Neural progenitor cell (in vitro differentiated cells): ENCODE results near the gene ITIH5. TPM values are rescaled to one million over a fixed set of nuclear protein-coding genes. Genes with fewer than 3 reads are reported as not detected.

Experiments
- DNase-seq: peaks from one replicate; pipeline ENCODE4 v3.0.0-alpha.2; 2016; ENCODE audit warnings: low spot score
- H2AFZ ChIP-seq: fragments of 200-600 bp; sonication (generic); replicated peaks from 2 replicates; pipeline ENCODE4 v1.6.1; 2016; ENCODE audit warnings: antibody characterized with exemption
- H3F3A ChIP-seq: fragments of 200-600 bp; sonication (generic); 2 replicates; pipeline ENCODE4 v1.6.1; 2016; ENCODE audit warnings: antibody characterized with exemption, low read depth
- H3K27ac ChIP-seq: fragments of 200-600 bp; sonication (generic); 2 replicates; pipeline ENCODE4 v1.5.1; 2016; ENCODE audit warnings: mild to moderate bottlenecking
- H3K27me3 ChIP-seq: fragments of 200-600 bp; sonication (generic); 2 replicates; pipeline ENCODE4 v1.6.1; 2016; ENCODE audit warnings: mild to moderate bottlenecking, moderate library complexity
- H3K36me3 ChIP-seq: fragments of 200-600 bp; sonication (generic); 2 replicates; pipeline ENCODE4 v1.5.1; 2016
- H3K4me1 ChIP-seq: fragments of 200-600 bp; sonication (generic); 2 replicates; pipeline ENCODE4 v1.6.1; 2016; ENCODE audit warnings: mixed run types
- H3K4me2 ChIP-seq: fragments of 200-600 bp; sonication (generic); 2 replicates; pipeline ENCODE4 v1.6.1; 2016
- H3K4me3 ChIP-seq: fragments of 200-600 bp; sonication (generic); 2 replicates; pipeline ENCODE4 v1.5.1; 2016
- H3K79me2 ChIP-seq: fragments of 200-600 bp; sonication (generic); 2 replicates; pipeline ENCODE4 v1.6.1; 2016; ENCODE audit warnings: low read depth
- H3K9ac ChIP-seq: fragments of 200-600 bp; sonication (generic); 2 replicates; pipeline ENCODE4 v1.6.1; 2016
- H3K9me3 ChIP-seq: fragments of 200-600 bp; sonication (generic); 2 replicates; pipeline ENCODE4 v1.5.1; 2016; ENCODE audit warnings: low read depth
- H4K20me1 ChIP-seq: fragments of 200-600 bp; sonication (generic); 2 replicates; pipeline ENCODE4 v1.6.1; 2016; ENCODE audit warnings: low read depth
- H3K27ac Mint-ChIP-seq: 3 replicates; pipeline ENCODE4 v1.8.0; 2021; ENCODE audit warnings: mixed read lengths
- H3K27me3 Mint-ChIP-seq: 2 replicates; pipeline ENCODE4 v1.8.0; 2022; ENCODE audit warnings: low read depth, mild to moderate bottlenecking, inconsistent platforms, moderate library complexity, mixed read lengths; ENCODE audit not compliant: insufficient read depth
- H3K36me3 Mint-ChIP-seq: 3 replicates; pipeline ENCODE4 v1.8.0; 2021; ENCODE audit warnings: mixed read lengths
- H3K4me1 Mint-ChIP-seq: 3 replicates; pipeline ENCODE4 v1.8.0; 2021; ENCODE audit warnings: mixed read lengths
- H3K4me3 Mint-ChIP-seq: 3 replicates; pipeline ENCODE4 v1.8.0; 2021; ENCODE audit warnings: mild to moderate bottlenecking, moderate library complexity, mixed read lengths
- H3K9me3 Mint-ChIP-seq: 3 replicates; pipeline ENCODE4 v1.8.0; 2020; ENCODE audit warnings: mixed read lengths
- EZH2 ChIP-seq: fragments of 200-600 bp; sonication (generic); IDR thresholded peaks from 2 replicates; pipeline ENCODE4 v1.6.1; 2017; ENCODE audit warnings: antibody characterized with exemption, mild to moderate bottlenecking, moderate library complexity
- EZH2phosphoT487 ChIP-seq: fragments of 200-600 bp; sonication (generic); IDR thresholded peaks from 2 replicates; pipeline ENCODE4 v1.6.1; 2017; ENCODE audit warnings: antibody characterized with exemption
- total RNA-seq: library from RNA; depleted of rRNA; stranded (reverse); fragments of >200 nt; gene quantifications from 2 replicates; pipeline ENCODE4 v1.2.3, GENCODE V29; 2015; ENCODE audit warnings: low replicate concordance
- TF ChIP-seq, protein P1 (sequence below): fragments of 200-600 bp; sonication (generic); IDR thresholded peaks from 2 replicates; pipeline ENCODE4 v1.5.1; 2017; ENCODE audit warnings: antibody characterized with exemption, mild to moderate bottlenecking

The ITIH5 gene
- total RNA-seq, 1 donor from 2014 or later: 1.1 TPM

- H3K27me3 ChIP-seq: no peaks in the 10 kb centered on the region
- H3K36me3 ChIP-seq: no peaks in the 10 kb centered on the region
- H2AFZ ChIP-seq: no peak overlapping the region
- TF ChIP-seq, protein P1, sequence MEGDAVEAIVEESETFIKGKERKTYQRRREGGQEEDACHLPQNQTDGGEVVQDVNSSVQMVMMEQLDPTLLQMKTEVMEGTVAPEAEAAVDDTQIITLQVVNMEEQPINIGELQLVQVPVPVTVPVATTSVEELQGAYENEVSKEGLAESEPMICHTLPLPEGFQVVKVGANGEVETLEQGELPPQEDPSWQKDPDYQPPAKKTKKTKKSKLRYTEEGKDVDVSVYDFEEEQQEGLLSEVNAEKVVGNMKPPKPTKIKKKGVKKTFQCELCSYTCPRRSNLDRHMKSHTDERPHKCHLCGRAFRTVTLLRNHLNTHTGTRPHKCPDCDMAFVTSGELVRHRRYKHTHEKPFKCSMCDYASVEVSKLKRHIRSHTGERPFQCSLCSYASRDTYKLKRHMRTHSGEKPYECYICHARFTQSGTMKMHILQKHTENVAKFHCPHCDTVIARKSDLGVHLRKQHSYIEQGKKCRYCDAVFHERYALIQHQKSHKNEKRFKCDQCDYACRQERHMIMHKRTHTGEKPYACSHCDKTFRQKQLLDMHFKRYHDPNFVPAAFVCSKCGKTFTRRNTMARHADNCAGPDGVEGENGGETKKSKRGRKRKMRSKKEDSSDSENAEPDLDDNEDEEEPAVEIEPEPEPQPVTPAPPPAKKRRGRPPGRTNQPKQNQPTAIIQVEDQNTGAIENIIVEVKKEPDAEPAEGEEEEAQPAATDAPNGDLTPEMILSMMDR: no peak
- TF ChIP-seq EZH2 (no peak), EZH2phosphoT487 (no peak)
- peaks cover 2% of the 10 kb centered on the region for H3K4me1 Mint-ChIP-seq
- H3K9me3 ChIP-seq: no peaks in the 10 kb centered on the region
- no peak overlapping the region for H3K4me3 ChIP-seq
- no peaks in the 10 kb centered on the region for H3K79me2 ChIP-seq
- H3K9me3 Mint-ChIP-seq: no peaks in the 10 kb centered on the region
- no peak overlapping the region for H3K4me3 Mint-ChIP-seq
- no peak overlapping the region for H3K4me2 ChIP-seq
- no peaks in the 10 kb centered on the region for H3K36me3 Mint-ChIP-seq
- peaks cover 4% of the 10 kb centered on the region for H3K27me3 Mint-ChIP-seq
- H3K4me1 ChIP-seq: no peaks in the 10 kb centered on the region
- no peak overlapping the region for H3K9ac ChIP-seq
- no peaks in the 10 kb centered on the region for H3F3A ChIP-seq
- H4K20me1 ChIP-seq: no peaks in the 10 kb centered on the region
- no peak for DNase-seq
- H3K27ac ChIP-seq: no peak overlapping the region
- no peak overlapping the region for H3K27ac Mint-ChIP-seq
These were observed 86.2 kb downstream of the ITIH5 start for GRCh38 chr10:7580520-7580919.

GRCh38 chr10:7579681-7580080 lies 87.1 kb downstream of the ITIH5 start:
- H3K9me3 Mint-ChIP-seq: no peaks in the 10 kb centered on the region
- H3F3A ChIP-seq: no peaks in the 10 kb centered on the region
- peak overlapping the region; percentile 46 for H3K27ac Mint-ChIP-seq
- H3K27me3 Mint-ChIP-seq: peaks cover 4% of the 10 kb centered on the region
- H3K4me1 ChIP-seq: no peaks in the 10 kb centered on the region
- H3K4me3 Mint-ChIP-seq: no peak overlapping the region
- peaks cover 2% of the 10 kb centered on the region for H3K4me1 Mint-ChIP-seq
- no peak overlapping the region for H3K27ac ChIP-seq
- H3K79me2 ChIP-seq: no peaks in the 10 kb centered on the region
- DNase-seq: no peak
- H3K36me3 ChIP-seq: no peaks in the 10 kb centered on the region
- no peak overlapping the region for H3K4me2 ChIP-seq
- H3K4me3 ChIP-seq: no peak overlapping the region
- H2AFZ ChIP-seq: no peak overlapping the region
- TF ChIP-seq, protein P1: no peak
- TF ChIP-seq EZH2phosphoT487: no peak
- no peak for TF ChIP-seq EZH2
- no peaks in the 10 kb centered on the region for H3K27me3 ChIP-seq
- H3K36me3 Mint-ChIP-seq: no peaks in the 10 kb centered on the region
- no peaks in the 10 kb centered on the region for H3K9me3 ChIP-seq
- H3K9ac ChIP-seq: no peak overlapping the region
- no peaks in the 10 kb centered on the region for H4K20me1 ChIP-seq

- no peak overlapping the region for H3K4me3 Mint-ChIP-seq
- H3K4me3 ChIP-seq: no peak overlapping the region
- no peaks in the 10 kb centered on the region for H3K9me3 ChIP-seq
- H3K79me2 ChIP-seq: no peaks in the 10 kb centered on the region
- H4K20me1 ChIP-seq: no peaks in the 10 kb centered on the region
- H3K27me3 ChIP-seq: no peaks in the 10 kb centered on the region
- H3F3A ChIP-seq: no peaks in the 10 kb centered on the region
- no peak overlapping the region for H3K9ac ChIP-seq
- H3K9me3 Mint-ChIP-seq: no peaks in the 10 kb centered on the region
- peaks cover 2% of the 10 kb centered on the region for H3K4me1 Mint-ChIP-seq
- no peaks in the 10 kb centered on the region for H3K36me3 ChIP-seq
- no peak for DNase-seq
- peaks cover 4% of the 10 kb centered on the region for H3K27me3 Mint-ChIP-seq
- no peaks in the 10 kb centered on the region for H3K36me3 Mint-ChIP-seq
- no peak overlapping the region for H3K27ac Mint-ChIP-seq
- H3K4me2 ChIP-seq: no peak overlapping the region
- H2AFZ ChIP-seq: peak overlapping the region; percentile 50
- TF ChIP-seq, protein P1: no peak
- TF ChIP-seq EZH2: no peak
- TF ChIP-seq EZH2phosphoT487: no peak
- H3K4me1 ChIP-seq: no peaks in the 10 kb centered on the region
- H3K27ac ChIP-seq: no peak overlapping the region
These were observed 89.2 kb downstream of the ITIH5 start for GRCh38 chr10:7577579-7577978.
